ENCODE data around the gene CLP1. TPM values are rescaled to one million over a fixed set of nuclear protein-coding genes. Genes with fewer than 3 reads are reported as not detected.
A peak's percentile ranks its signal among the peaks of the same experiment; 100 is the strongest.
"Not testable (repeated sequence)": the region's sequence is repeated elsewhere in the genome, so short reads cannot be mapped to it uniquely, and the experiment has no call there.

CLP1 gene
- polyA plus RNA-seq, 6 donors from 2014 or later: 15.1 to 62.2 (median 19.0) TPM

DNA sequence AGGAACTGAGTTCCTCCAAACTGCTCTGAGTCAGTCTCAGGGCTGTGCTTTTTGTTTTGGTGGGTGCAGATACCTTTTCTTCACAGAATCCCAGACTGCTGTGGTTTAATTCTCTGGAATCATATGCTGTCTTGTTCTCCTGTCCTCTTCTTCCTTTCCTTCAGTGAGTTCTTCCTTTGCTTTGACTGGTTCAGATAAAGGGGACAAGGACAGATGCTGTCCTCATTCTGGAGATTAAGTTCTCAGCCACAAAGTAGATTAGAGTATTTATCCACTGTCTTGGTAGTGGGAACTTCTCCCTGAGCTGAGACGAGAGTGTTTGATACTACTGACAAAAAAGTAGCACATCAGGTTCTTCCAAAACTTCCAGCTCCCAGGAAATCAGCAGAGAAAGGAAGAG, 23.6 kb downstream of the CLP1 start:
- H3K27me3 Mint-ChIP-seq: no peaks in the 10 kb centered on the region
- H3K4me1 Mint-ChIP-seq: peaks cover 25 to 34% (median 26%) of the 10 kb centered on the region in 3 donors
- H3K4me3 Mint-ChIP-seq: no peak overlapping the region
- peak overlapping the region in 2 of 6 donors; percentile 16 to 38 for H3K27ac Mint-ChIP-seq
- DNase-seq: no peak
- no peak for ATAC-seq (ENCODE audit: low read depth in 2 of 2)
- peaks cover 19 to 23% of the 10 kb centered on the region in 2 donors for H3K36me3 Mint-ChIP-seq
- no peaks in the 10 kb centered on the region for H3K9me3 Mint-ChIP-seq

DNA sequence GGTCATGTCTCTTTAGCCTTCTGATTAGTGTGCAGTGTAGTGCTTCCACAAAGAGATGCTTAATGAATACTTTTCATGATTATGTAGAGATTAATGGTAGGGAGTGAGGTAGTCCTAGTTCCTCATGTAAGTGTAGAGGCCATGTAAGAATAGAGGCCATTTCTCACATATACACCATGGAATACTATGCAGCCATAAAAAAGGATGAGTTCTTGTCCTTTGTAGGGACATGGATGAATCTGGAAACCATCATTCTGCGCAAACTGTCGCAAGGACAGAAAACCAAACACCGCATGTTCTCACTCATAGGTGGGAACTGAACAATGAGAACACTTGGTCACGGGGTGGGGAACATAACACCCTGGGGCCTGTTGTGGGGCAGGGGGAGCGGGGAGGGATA, 32.9 kb downstream of the CLP1 start:
- H3K4me1 Mint-ChIP-seq; DNase-seq; H3K27me3 Mint-ChIP-seq; H3K9me3 Mint-ChIP-seq; H3K4me3 Mint-ChIP-seq; ATAC-seq (ENCODE audit: low read depth in 2 of 2): not testable (repeated sequence)
- Mint-ChIP-seq H3K27ac (peak overlapping the region in 1 of 6 donors; percentile 34), H3K36me3 (peaks cover 23 to 34% of the 10 kb centered on the region in 2 donors)

DNA sequence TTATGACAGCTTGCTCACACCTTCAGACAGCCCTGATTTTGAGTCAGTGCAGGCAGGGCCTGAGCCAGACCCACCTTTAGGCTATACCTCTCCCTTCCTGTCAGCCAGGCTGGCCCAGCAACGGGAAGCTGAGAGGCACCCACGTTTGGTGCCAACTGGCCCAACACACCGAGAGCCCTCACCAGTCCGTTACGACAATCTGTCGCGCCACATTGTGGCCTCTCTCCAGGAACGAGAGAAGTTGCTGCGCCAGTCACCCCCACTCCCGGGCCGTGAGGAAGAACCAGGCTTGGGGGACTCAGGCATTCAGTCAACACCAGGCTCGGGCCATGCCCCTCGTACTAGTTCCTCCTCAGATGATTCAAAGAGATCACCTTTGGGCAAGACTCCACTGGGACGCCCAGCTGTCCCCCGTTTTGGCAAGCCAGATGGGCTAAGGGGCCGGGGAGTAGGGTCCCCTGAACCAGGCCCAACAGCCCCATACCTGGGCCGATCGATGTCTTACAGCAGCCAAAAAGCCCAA, 41.3 kb downstream of the CLP1 start:
- ATAC-seq (ENCODE audit: low read depth in 2 of 2): no peak
- H3K27ac Mint-ChIP-seq: peak overlapping the region in 1 of 6 donors; percentile 50
- H3K36me3 Mint-ChIP-seq: peaks cover 18 to 24% of the 10 kb centered on the region in 2 donors
- no peak for DNase-seq
- no peaks in the 10 kb centered on the region for H3K27me3 Mint-ChIP-seq
- H3K4me1 Mint-ChIP-seq: no peaks in the 10 kb centered on the region
- H3K4me3 Mint-ChIP-seq: no peak overlapping the region
- H3K9me3 Mint-ChIP-seq: no peaks in the 10 kb centered on the region

DNA sequence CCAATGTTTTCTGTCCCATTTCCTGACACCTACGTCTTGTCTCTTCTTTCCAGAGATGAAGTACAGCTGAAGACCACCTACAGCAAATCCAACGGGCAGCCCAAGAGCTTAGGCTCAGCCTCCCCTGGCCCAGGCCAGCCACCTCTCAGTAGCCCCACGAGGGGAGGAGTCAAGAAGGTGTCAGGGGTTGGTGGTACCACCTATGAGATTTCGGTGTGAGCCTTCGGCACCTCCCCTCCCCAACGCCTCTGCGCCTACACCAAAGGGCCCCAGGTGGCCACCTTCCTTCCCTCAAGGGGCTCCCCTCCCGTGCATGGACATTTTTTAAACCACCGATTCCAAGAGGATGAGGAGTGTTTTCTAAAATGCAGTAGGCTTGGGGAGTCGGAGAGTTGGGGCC, 42.3 kb downstream of the CLP1 start:
- no peak for ATAC-seq (ENCODE audit: low read depth in 2 of 2)
- DNase-seq: no peak
- Mint-ChIP-seq H3K4me1 (no peaks in the 10 kb centered on the region), H3K36me3 (peaks cover 23 to 30% of the 10 kb centered on the region in 2 donors), H3K4me3 (peak overlapping the region in 1 of 8 donors; percentile 27), H3K9me3 (no peaks in the 10 kb centered on the region), H3K27me3 (no peaks in the 10 kb centered on the region), H3K27ac (peak overlapping the region in 2 of 6 donors; percentile 21 to 88)

DNA sequence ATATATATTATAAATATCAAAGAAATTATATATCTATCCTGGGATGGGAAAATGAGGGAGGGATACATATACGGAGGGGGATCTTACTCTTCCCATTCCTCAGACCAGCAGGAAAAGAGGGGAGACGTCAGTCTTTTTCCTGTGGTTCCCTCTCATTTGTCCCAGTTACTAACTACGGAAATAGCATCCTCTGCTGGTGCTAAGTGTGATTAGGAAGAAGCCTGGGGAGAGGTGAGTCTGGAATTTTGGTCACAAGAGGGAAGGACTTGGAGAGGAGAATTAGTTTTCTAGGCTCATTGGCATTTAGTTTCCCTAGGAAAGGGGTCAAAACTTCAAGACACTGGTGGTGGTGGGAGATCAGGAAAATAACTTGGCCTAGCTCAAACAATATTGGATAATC, 42.9 kb downstream of the CLP1 start:
- DNase-seq (no peak), ATAC-seq (ENCODE audit: low read depth in 2 of 2) (no peak)
- Mint-ChIP-seq H3K4me1 (no peaks in the 10 kb centered on the region), H3K27ac (peak overlapping the region in 1 of 6 donors; percentile 49), H3K9me3 (no peaks in the 10 kb centered on the region), H3K36me3 (peaks cover 23 to 30% of the 10 kb centered on the region in 2 donors), H3K27me3 (no peaks in the 10 kb centered on the region), H3K4me3 (no peak overlapping the region)

DNA sequence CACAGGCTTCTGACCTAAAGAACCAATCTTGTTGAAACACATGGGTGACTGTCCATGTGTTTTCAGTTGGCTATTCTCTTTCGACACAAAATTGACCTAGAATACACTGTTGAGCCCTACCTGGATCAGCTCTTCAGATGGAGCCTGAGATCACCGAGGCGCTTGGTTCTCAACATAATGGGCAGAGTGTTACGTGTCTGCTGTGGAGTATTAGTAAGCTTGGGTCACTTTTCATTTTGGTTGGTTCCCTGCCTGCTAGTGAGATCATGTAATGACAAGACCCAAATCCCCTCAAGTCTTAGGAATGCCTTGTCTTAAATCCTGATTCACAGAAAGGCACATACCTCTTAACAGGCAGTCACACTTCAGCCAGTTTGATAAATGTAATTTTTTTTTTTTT, 45.8 kb downstream of the CLP1 start:
- DNase-seq: no peak
- H3K27me3 Mint-ChIP-seq: no peaks in the 10 kb centered on the region
- peaks cover 2 to 4% (median 3%) of the 10 kb centered on the region in 3 donors for H3K4me1 Mint-ChIP-seq
- H3K27ac Mint-ChIP-seq: peak overlapping the region in 1 of 6 donors; percentile 53
- H3K4me3 Mint-ChIP-seq: no peak overlapping the region
- no peaks in the 10 kb centered on the region for H3K9me3 Mint-ChIP-seq
- peaks cover 15 to 20% of the 10 kb centered on the region in 2 donors for H3K36me3 Mint-ChIP-seq
- ATAC-seq (ENCODE audit: low read depth in 2 of 2): no peak

DNA sequence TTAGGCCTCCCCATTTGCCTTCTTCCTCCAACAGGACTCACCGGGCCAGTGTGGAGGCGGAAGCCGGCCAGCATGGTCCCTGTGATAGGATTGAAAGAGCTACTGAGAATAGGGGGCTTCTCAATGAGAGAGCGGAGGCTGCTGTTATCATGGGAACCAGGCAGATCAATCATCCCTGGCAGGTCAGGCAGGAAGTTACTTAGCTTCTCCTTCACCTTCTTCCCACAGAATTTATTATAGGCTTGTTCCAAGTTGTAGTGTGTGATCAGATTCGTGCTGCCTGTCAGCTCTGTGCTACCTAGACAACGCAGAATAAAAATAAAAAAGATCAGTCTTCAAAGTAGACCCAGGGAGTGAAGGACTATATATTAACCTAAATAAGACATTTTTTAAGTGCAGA, 47.4 kb downstream of the CLP1 start:
- DNase-seq (no peak), ATAC-seq (ENCODE audit: low read depth in 2 of 2) (no peak)
- Mint-ChIP-seq H3K4me1 (peaks cover 6 to 9% (median 7%) of the 10 kb centered on the region in 3 donors), H3K27me3 (no peaks in the 10 kb centered on the region), H3K9me3 (no peaks in the 10 kb centered on the region), H3K4me3 (no peak overlapping the region), H3K27ac (peak overlapping the region in 2 of 6 donors; percentile 44 to 53), H3K36me3 (peaks cover 10 to 11% of the 10 kb centered on the region in 2 donors)

DNA sequence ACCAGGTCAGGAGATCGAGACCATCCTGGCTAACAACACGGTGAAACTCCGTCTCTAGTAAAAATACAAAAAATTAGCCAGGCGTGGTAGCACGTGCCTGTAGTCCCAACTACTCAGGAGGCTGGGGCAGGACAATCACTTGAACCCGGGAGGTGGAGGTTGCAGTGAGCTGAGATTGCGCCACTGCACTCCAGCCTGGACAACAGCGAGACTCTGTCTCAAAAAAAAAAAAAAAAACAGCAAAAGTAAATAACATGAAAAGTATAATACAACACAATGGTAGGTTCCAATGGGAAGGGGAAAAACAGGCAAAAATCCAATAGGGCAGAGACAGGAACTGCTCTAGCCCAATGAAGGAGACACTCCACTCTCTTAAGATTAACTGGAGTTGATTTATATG, 47.9 kb downstream of the CLP1 start:
- not testable (repeated sequence) for DNase-seq; H3K4me1 Mint-ChIP-seq; ATAC-seq (ENCODE audit: low read depth in 2 of 2); H3K27me3 Mint-ChIP-seq; H3K9me3 Mint-ChIP-seq
- Mint-ChIP-seq H3K4me3 (peak overlapping the region in 1 of 8 donors; percentile 21), H3K36me3 (peaks cover 10 to 11% of the 10 kb centered on the region in 2 donors), H3K27ac (peak overlapping the region in 1 of 6 donors; percentile 69)

DNA sequence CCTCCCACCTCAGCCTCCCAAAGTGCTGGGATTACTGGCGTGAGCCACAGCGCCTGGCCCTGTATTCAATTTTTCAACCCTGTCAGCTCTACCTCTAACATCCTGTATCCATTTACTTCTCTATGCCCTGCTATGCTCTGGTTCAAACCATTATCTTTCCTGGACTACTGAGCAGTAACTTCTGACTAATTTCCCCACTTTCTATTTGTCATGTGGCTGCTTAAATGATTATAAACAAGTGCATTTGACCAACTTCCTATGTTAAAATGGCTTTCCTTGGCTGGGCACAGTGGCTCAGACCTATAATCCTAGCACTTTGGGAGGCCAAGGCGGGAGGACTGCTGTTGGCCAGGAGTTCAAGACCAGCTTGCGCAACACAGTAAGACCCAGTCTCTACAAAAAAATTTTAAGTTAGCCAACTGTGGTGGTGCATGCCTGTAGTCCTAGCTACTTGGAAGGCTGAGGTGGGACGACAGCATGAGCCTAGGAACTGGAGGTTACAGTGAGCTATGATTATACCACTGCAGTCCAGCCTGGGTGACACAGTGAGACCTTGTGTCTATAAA, 52.3 kb downstream of the CLP1 start:
- Mint-ChIP-seq H3K27me3 (no peaks in the 10 kb centered on the region), H3K27ac (peak overlapping the region in 1 of 6 donors; percentile 29), H3K9me3 (no peaks in the 10 kb centered on the region), H3K4me3 (peak overlapping the region in 4 of 8 donors; percentile 51 to 99 (median 80)), H3K36me3 (no peaks in the 10 kb centered on the region), H3K4me1 (peaks cover 27 to 49% (median 31%) of the 10 kb centered on the region in 3 donors)
- ATAC-seq (ENCODE audit: low read depth in 2 of 2): no peak
- no peak for DNase-seq

Other genes with a start within 250 kb of the CLP1 start
- 10 to 100 TPM; 14.5 to 20.8 (median 17.5) TPM for gene SLC43A3, start 230.6 kb upstream of the CLP1 start, polyA plus RNA-seq (ENCODE audit: low read depth in 6 of 6)
- under 1 TPM in 1 of 6 donors, not detected in 5; 0.12 TPM for gene RTN4RL2, start 197.2 kb upstream of the CLP1 start, polyA plus RNA-seq (ENCODE audit: low read depth in 6 of 6)
- 10 to 100 TPM in 1 of 6 donors, 1 to 10 TPM in 5; 3.2 to 10.9 (median 4.6) TPM for gene SLC43A1, start 142.1 kb upstream of the CLP1 start, polyA plus RNA-seq (ENCODE audit: low read depth in 6 of 6)
- gene TIMM10, start 127.0 kb upstream of the CLP1 start, polyA plus RNA-seq (ENCODE audit: low read depth in 6 of 6): 100 to 1,000 TPM in 1 of 6 donors, 10 to 100 TPM in 5; 64.9 to 105 (median 79.9) TPM
- under 1 TPM in 3 of 6 donors, not detected in 3; 0.18 to 0.40 (median 0.34) TPM for gene SMTNL1, start 120.2 kb upstream of the CLP1 start, polyA plus RNA-seq (ENCODE audit: low read depth in 6 of 6)
- gene UBE2L6, start 90.1 kb upstream of the CLP1 start, polyA plus RNA-seq (ENCODE audit: low read depth in 6 of 6): 100 to 1,000 TPM; 182 to 310 (median 219) TPM
- under 1 TPM in 1 of 6 donors, not detected in 5; 0.82 TPM for gene SERPING1, start 60.1 kb upstream of the CLP1 start, polyA plus RNA-seq (ENCODE audit: low read depth in 6 of 6)
- gene YPEL4, start 7.8 kb upstream of the CLP1 start, polyA plus RNA-seq (ENCODE audit: low read depth in 6 of 6): not detected
- gene ZDHHC5, start 10.4 kb downstream of the CLP1 start, polyA plus RNA-seq (ENCODE audit: low read depth in 6 of 6): 10 to 100 TPM in 5 of 6 donors, 1 to 10 TPM in 1; 6.1 to 39.2 (median 28.2) TPM
- gene MED19, start 54.5 kb downstream of the CLP1 start, polyA plus RNA-seq (ENCODE audit: low read depth in 6 of 6): 10 to 100 TPM; 17.6 to 24.3 (median 21.7) TPM
- gene TMX2, start 54.8 kb downstream of the CLP1 start, polyA plus RNA-seq (ENCODE audit: low read depth in 6 of 6): 10 to 100 TPM; 61.5 to 77.9 (median 72.3) TPM
- 100 to 1,000 TPM; 299 to 401 (median 350) TPM for gene SELENOH, start 83.7 kb downstream of the CLP1 start, polyA plus RNA-seq (ENCODE audit: low read depth in 6 of 6)
- 1 to 10 TPM in 3 of 6 donors, under 1 TPM in 2, not detected in 1; 0.47 to 1.6 (median 1.4) TPM for gene BTBD18, start 94.1 kb downstream of the CLP1 start, polyA plus RNA-seq (ENCODE audit: low read depth in 6 of 6)
- 1 to 10 TPM in 5 of 6 donors, under 1 TPM in 1; 0.28 to 9.5 (median 7.8) TPM for gene CTNND1, start 104.0 kb downstream of the CLP1 start, polyA plus RNA-seq (ENCODE audit: low read depth in 6 of 6)